Measurements from ENCODE around the gene EML4. TPM values are rescaled to one million over a fixed set of nuclear protein-coding genes. Genes with fewer than 3 reads are reported as not detected.

Gene EML4
- total RNA-seq, 1 donor from 2014 or later, result 32.9 TPM

DNA sequence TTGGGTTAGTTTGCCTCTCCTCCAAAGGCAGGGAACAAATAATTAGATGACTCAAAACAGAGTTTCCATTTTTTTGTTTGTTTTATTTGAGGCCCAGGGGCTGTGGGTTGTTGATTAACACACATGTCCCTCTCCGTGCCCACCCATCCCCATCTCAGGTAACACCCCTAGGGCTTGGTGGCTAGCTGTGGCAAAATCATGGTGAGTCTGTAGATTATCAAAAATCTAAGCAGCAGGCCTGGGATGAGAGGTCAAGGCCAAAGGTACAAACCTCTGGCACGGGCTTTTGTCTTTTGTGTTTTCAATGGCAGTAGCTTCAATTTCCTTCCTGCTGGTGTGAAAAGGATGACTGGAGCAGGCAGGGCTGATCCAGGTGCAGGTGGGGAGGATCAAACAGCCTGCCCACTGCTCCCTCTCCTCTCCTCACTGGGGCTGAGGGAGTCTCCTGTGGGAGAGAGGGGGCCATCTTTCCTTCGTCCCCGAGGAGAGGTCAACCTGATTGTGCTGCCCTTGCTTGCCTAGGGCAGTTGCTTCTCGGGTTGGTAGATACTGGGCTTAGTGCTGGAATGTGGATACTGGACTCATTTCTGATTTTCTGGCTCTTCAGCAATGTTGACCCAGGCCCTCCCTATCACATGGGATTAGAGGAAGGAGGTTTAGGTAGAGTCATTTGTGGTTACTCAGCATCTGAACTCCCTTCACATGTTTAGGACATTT lies 31.9 kb upstream of the EML4 start:
- Histone ChIP-seq H3K27me3 (ENCODE audit: control insufficient read depth in 3 of 3, insufficient read depth in 3 of 3, low read length in 3 of 3) (no peaks in the 10 kb centered on the region), H3K9me3 (ENCODE audit: control insufficient read depth in 3 of 3, low read length in 3 of 3) (no peaks in the 10 kb centered on the region), H3K36me3 (ENCODE audit: control insufficient read depth in 3 of 3, insufficient read depth in 3 of 3, low read length in 3 of 3) (no peaks in the 10 kb centered on the region), H3K4me1 (ENCODE audit: control insufficient read depth in 3 of 3, insufficient read depth in 3 of 3, low read length in 3 of 3) (peaks cover 27 to 39% (median 35%) of the 10 kb centered on the region in 3 donors), H3K27ac (ENCODE audit: low read depth, low read length) (no peak overlapping the region), H3K4me3 (ENCODE audit: low read length in 3 of 3) (no peak overlapping the region), H3K9ac (ENCODE audit: low read depth in 1 of 3, low read length in 3 of 3) (no peak overlapping the region)

DNA sequence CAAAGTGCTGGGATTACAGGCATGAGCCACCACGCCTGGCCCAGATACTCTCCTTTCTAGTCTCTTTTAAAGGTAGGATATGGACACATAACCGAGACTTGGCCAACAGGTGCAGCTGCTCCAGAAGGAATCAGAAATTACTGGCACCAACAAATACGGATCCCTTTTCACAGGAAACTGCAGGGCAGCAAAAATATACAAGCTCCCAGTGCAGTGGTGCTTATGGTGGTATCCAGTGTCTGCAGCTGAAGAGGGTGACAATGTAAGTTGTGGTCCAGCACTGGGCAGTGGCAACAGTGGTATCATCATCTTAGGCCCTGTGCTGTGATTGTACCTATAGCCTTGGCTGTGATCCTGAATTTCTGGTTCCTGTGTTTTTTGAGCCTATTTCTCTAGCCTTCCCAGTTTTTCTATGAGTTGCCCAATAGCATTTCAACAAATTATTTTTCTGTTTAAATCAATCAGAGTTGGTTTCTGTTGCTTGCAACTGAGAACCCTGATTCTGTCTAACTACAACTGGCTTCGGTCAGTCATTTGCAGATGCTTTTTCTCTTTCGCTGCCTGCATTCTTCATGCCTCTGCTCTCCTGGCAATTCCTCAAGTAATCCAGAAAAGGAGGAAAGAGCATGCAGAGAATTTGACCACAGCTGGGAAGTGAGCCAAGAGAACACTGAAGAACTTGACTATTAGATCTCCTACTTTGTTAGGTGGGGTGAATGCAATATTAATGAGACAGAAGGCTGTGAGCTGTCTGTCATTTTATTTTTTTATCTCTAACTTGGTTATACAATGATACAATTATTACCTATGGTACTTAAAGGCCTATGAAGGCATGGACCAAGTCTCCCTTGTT lies 30.8 kb upstream of the EML4 start:
- Histone ChIP-seq H3K4me3 (ENCODE audit: low read length in 3 of 3) (no peak overlapping the region), H3K36me3 (ENCODE audit: control insufficient read depth in 3 of 3, insufficient read depth in 3 of 3, low read length in 3 of 3) (no peaks in the 10 kb centered on the region), H3K27me3 (ENCODE audit: control insufficient read depth in 3 of 3, insufficient read depth in 3 of 3, low read length in 3 of 3) (no peaks in the 10 kb centered on the region), H3K9ac (ENCODE audit: low read depth in 1 of 3, low read length in 3 of 3) (no peak overlapping the region), H3K9me3 (ENCODE audit: control insufficient read depth in 3 of 3, low read length in 3 of 3) (no peaks in the 10 kb centered on the region), H3K27ac (ENCODE audit: low read depth, low read length) (no peak overlapping the region), H3K4me1 (ENCODE audit: control insufficient read depth in 3 of 3, insufficient read depth in 3 of 3, low read length in 3 of 3) (peaks cover 24 to 34% (median 31%) of the 10 kb centered on the region in 3 donors)

DNA sequence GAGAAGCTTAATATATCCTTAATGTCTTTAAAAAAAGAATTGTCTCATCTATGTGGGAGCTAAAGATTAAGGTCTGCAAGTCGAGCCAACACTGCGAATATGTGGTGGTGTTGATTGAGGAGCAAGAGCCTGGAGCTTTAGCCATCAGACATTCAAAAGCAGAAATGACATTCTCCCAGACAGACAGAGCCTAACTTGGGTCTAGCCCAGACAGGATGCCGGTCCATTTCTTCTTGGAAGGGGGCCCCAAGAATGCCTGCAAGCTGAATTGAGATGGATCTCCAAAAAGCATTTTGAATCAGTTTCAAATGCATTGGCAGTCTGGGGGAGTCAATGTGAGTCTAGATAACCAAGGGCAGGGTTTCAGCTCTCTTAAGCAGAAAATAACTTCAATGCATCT lies 30.1 kb upstream of the EML4 start:
- Histone ChIP-seq H3K4me3 (ENCODE audit: low read length in 3 of 3) (no peak overlapping the region), H3K9ac (ENCODE audit: low read depth in 1 of 3, low read length in 3 of 3) (no peak overlapping the region), H3K36me3 (ENCODE audit: control insufficient read depth in 3 of 3, insufficient read depth in 3 of 3, low read length in 3 of 3) (no peaks in the 10 kb centered on the region), H3K27me3 (ENCODE audit: control insufficient read depth in 3 of 3, insufficient read depth in 3 of 3, low read length in 3 of 3) (no peaks in the 10 kb centered on the region), H3K4me1 (ENCODE audit: control insufficient read depth in 3 of 3, insufficient read depth in 3 of 3, low read length in 3 of 3) (peaks cover 23 to 31% (median 30%) of the 10 kb centered on the region in 3 donors), H3K27ac (ENCODE audit: low read depth, low read length) (no peak overlapping the region), H3K9me3 (ENCODE audit: control insufficient read depth in 3 of 3, low read length in 3 of 3) (no peaks in the 10 kb centered on the region)

DNA sequence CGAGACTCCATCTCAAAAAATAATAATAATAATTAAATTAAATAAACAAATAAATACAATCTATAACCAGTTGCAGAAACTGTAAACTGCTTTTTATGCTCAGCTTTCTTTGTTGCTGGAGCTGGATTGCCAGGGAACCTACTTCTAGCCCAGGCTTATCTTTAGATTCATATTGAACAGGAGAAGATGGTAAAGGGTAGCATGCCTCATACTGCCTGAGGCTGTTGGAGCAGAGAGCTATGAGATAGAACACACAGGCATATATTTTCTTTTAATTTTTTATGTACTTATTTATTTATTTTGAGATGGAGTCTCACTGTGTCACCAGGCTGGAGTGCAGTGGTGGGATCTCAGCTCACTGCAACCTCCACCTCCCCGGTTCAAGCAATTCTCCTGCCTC lies 28.7 kb upstream of the EML4 start:
- Histone ChIP-seq H3K36me3 (ENCODE audit: control insufficient read depth in 3 of 3, insufficient read depth in 3 of 3, low read length in 3 of 3) (no peaks in the 10 kb centered on the region), H3K27ac (ENCODE audit: low read depth, low read length) (no peak overlapping the region), H3K4me3 (ENCODE audit: low read length in 3 of 3) (no peak overlapping the region), H3K4me1 (ENCODE audit: control insufficient read depth in 3 of 3, insufficient read depth in 3 of 3, low read length in 3 of 3) (peaks cover 23 to 31% (median 30%) of the 10 kb centered on the region in 3 donors), H3K9ac (ENCODE audit: low read depth in 1 of 3, low read length in 3 of 3) (no peak overlapping the region), H3K27me3 (ENCODE audit: control insufficient read depth in 3 of 3, insufficient read depth in 3 of 3, low read length in 3 of 3) (no peaks in the 10 kb centered on the region), H3K9me3 (ENCODE audit: control insufficient read depth in 3 of 3, low read length in 3 of 3) (no peaks in the 10 kb centered on the region)

DNA sequence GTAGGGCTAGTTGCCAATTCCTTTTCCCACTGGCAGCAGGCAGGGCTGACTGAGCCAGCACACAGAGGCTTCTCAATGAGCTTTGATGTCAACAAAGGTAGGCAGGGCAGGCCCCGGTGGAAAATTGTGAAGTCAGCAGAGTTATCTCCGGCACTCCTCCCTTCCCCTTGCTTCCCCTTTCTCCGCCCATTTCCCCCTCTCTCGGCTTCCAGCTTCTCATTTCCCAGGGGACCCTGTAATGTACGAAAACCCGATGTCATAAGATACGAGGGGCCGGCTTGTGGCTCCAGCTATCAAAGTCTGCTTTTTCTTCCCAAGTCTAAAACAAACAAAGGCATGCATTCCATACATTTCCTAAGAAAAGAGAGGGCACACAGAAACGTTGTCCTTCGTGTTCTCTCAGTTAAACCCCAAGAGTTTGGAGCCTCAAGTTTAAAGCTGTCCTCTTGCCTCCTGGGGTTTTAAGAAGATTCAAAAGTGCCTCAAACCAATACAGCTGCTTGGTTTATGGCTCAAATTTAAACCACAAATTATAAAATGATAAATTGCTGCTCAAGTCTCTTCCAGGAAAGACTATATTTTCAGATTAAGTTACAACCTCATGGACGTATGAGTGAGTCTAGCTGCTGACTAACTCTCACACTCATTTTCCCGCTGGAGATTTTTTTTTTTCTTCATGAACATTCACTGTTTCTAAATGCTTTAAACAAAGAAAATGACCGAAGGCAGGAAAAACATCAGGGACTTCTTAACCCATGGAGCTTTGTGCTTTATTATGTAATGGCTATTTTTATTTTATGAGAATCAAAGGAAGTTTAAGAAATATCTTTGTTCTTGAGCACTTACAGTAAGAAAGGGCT lies 27.2 kb upstream of the EML4 start:
- Histone ChIP-seq H3K9me3 (ENCODE audit: control insufficient read depth in 3 of 3, low read length in 3 of 3) (no peaks in the 10 kb centered on the region), H3K27me3 (ENCODE audit: control insufficient read depth in 3 of 3, insufficient read depth in 3 of 3, low read length in 3 of 3) (no peaks in the 10 kb centered on the region), H3K4me1 (ENCODE audit: control insufficient read depth in 3 of 3, insufficient read depth in 3 of 3, low read length in 3 of 3) (peaks cover 21 to 31% (median 30%) of the 10 kb centered on the region in 3 donors), H3K4me3 (ENCODE audit: low read length in 3 of 3) (peak overlapping the region; percentile 22 to 59 (median 45)), H3K9ac (ENCODE audit: low read depth in 1 of 3, low read length in 3 of 3) (peak overlapping the region; percentile 20 to 77 (median 59)), H3K27ac (ENCODE audit: low read depth, low read length) (peak overlapping the region; percentile 83), H3K36me3 (ENCODE audit: control insufficient read depth in 3 of 3, insufficient read depth in 3 of 3, low read length in 3 of 3) (no peaks in the 10 kb centered on the region)

DNA sequence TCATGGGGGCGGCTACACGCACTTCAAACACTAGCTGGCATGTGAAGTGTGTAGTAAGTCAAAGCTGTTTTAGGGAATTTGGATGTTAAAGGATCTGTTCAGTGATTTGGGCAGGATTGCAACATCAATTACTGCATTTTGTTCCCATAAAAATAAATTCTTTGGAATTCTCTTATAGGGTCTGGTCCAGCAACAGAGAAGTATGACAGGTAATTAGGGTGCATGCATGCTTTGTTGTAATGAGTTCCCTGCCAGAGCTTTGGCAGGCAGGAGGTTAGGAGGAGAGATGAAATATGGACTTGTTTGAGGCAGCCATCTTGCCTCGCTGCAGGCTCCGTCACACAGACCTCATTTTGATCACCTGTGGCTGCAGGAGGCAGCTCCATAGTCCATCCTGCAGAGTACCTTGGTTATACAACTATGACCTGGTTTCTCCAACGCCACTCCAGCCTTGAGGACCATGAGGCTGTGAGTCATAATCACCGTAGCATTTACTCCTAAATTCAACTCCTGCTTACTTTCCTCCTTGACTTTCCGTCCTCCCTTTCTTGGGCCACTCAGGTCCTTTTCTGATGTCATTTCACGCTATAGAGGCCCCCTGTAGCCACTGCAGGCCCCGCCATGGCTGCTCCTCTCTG lies 26.5 kb upstream of the EML4 start:
- Histone ChIP-seq H3K27ac (ENCODE audit: low read depth, low read length) (peak overlapping the region; percentile 83), H3K9ac (ENCODE audit: low read depth in 1 of 3, low read length in 3 of 3) (peak overlapping the region in 2 of 3 donors; percentile 20 to 59), H3K4me3 (ENCODE audit: low read length in 3 of 3) (no peak overlapping the region), H3K27me3 (ENCODE audit: control insufficient read depth in 3 of 3, insufficient read depth in 3 of 3, low read length in 3 of 3) (no peaks in the 10 kb centered on the region), H3K4me1 (ENCODE audit: control insufficient read depth in 3 of 3, insufficient read depth in 3 of 3, low read length in 3 of 3) (peaks cover 19 to 31% (median 30%) of the 10 kb centered on the region in 3 donors), H3K36me3 (ENCODE audit: control insufficient read depth in 3 of 3, insufficient read depth in 3 of 3, low read length in 3 of 3) (no peaks in the 10 kb centered on the region), H3K9me3 (ENCODE audit: control insufficient read depth in 3 of 3, low read length in 3 of 3) (no peaks in the 10 kb centered on the region)

DNA sequence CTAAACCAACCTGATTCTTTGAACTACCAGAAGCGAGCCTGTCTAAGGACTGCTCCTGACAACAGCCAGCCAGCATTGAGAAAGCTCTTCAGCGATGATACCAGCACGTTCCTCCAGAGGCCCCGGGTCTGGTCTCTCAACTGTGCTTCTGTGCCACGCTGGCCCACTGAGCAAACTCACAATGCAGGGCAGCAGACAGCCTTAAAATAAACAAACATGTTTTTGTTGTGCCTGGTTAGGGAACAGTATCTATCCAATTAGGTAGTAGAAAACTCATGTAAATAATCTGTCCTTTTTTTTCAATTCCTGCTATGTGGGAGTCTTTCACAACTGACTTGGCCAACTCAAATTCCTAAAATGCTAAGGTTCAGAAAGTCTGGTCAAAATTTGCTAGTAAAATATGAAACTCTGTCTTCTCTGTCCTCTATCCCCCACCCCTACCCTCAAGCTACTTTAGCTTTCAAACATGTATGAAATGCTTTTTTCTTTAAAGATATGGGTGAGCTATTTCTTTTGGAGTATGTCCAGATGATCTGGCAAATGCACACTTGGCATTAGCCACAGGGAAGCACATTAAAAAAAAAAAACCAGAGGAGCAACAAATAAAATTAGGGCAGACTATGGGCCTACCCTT lies 21.4 kb upstream of the EML4 start:
- Histone ChIP-seq H3K9me3 (ENCODE audit: control insufficient read depth in 3 of 3, low read length in 3 of 3) (no peaks in the 10 kb centered on the region), H3K9ac (ENCODE audit: low read depth in 1 of 3, low read length in 3 of 3) (no peak overlapping the region), H3K4me1 (ENCODE audit: control insufficient read depth in 3 of 3, insufficient read depth in 3 of 3, low read length in 3 of 3) (peaks cover 2% of the 10 kb centered on the region in 3 donors), H3K36me3 (ENCODE audit: control insufficient read depth in 3 of 3, insufficient read depth in 3 of 3, low read length in 3 of 3) (no peaks in the 10 kb centered on the region), H3K27ac (ENCODE audit: low read depth, low read length) (no peak overlapping the region), H3K4me3 (ENCODE audit: low read length in 3 of 3) (no peak overlapping the region), H3K27me3 (ENCODE audit: control insufficient read depth in 3 of 3, insufficient read depth in 3 of 3, low read length in 3 of 3) (no peaks in the 10 kb centered on the region)

DNA sequence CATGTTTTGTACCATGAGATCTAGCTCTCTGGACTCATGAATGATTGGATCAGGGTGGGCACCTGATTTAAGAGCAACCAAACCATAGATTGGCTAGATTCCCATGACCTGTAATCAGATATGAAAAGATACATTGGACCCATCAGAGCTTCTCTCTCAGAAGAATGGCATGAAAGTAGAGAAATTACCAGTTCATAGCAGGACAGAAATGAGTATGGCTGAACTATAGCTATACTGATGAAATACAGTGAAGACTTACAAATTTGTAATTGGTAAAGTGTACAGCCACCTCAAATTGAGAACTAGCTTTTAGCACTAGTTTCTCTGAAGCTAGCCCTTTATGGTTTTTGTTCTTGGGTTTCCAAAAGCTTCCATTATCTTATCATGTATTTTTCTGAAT lies 19.0 kb upstream of the EML4 start:
- H3K4me3 ChIP-seq (ENCODE audit: low read length in 3 of 3), result no peak overlapping the region
- no peak overlapping the region for H3K27ac ChIP-seq (ENCODE audit: low read depth, low read length)
- no peaks in the 10 kb centered on the region for H3K4me1 ChIP-seq (ENCODE audit: control insufficient read depth in 3 of 3, insufficient read depth in 3 of 3, low read length in 3 of 3)
- no peaks in the 10 kb centered on the region for H3K27me3 ChIP-seq (ENCODE audit: control insufficient read depth in 3 of 3, insufficient read depth in 3 of 3, low read length in 3 of 3)
- H3K9ac ChIP-seq (ENCODE audit: low read depth in 1 of 3, low read length in 3 of 3), result no peak overlapping the region
- H3K36me3 ChIP-seq (ENCODE audit: control insufficient read depth in 3 of 3, insufficient read depth in 3 of 3, low read length in 3 of 3), result no peaks in the 10 kb centered on the region
- no peaks in the 10 kb centered on the region for H3K9me3 ChIP-seq (ENCODE audit: control insufficient read depth in 3 of 3, low read length in 3 of 3)

DNA sequence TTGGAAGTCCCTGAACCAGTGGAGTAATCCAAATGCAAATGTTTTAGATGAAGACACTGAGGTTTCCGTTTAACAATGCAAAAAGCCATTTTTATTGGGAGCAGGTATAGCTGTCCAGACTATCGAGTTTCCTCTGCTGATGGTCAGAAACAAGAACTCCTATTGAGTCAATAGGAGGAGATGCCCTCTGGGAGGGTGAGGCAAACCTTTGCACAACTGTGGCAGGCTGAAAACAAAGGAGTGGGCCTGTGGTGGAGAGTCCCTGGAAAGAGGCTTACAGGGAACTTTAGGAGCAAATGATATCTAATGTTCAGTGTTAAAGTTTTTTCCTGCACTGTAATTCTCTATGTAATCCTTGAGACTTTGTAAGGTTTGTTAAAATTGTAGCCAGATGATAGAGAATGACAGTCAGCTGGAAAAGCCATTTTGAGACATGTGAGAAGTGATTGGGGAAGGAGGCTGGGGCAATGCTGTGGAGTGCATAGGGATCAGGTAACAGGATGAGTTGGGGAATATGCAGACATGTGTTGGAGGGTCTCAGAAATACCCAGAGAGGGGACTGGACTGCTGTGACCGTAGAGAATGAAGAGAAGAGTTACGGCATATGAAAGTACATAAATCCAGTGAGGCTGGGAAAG lies 15.1 kb upstream of the EML4 start:
- Histone ChIP-seq H3K9me3 (ENCODE audit: control insufficient read depth in 3 of 3, low read length in 3 of 3) (no peaks in the 10 kb centered on the region), H3K4me1 (ENCODE audit: control insufficient read depth in 3 of 3, insufficient read depth in 3 of 3, low read length in 3 of 3) (no peaks in the 10 kb centered on the region), H3K27ac (ENCODE audit: low read depth, low read length) (no peak overlapping the region), H3K36me3 (ENCODE audit: control insufficient read depth in 3 of 3, insufficient read depth in 3 of 3, low read length in 3 of 3) (no peaks in the 10 kb centered on the region), H3K4me3 (ENCODE audit: low read length in 3 of 3) (no peak overlapping the region), H3K27me3 (ENCODE audit: control insufficient read depth in 3 of 3, insufficient read depth in 3 of 3, low read length in 3 of 3) (no peaks in the 10 kb centered on the region), H3K9ac (ENCODE audit: low read depth in 1 of 3, low read length in 3 of 3) (no peak overlapping the region)
